ENCODE data around the gene SZT2. TPM values are rescaled to one million over a fixed set of nuclear protein-coding genes. Genes with fewer than 3 reads are reported as not detected.

Gene SZT2
- total RNA-seq, 2 donors from 2014 or later, result 25.9 to 61.6 TPM

- ATAC-seq (no peak), DNase-seq (peak in 1 of 4 donors; percentile 40)
- Histone ChIP-seq H3K27ac (no peak overlapping the region), H3K4me1 (peaks cover 6% of the 10 kb centered on the region), H3K27me3 (no peaks in the 10 kb centered on the region), H3K36me3 (replicated peaks in 1 of 2; ENCODE audit: insufficient read depth in 1 of 2, low read depth in 2 of 2) (peaks cover 8 to 29% of the 10 kb centered on the region in 2 donors), H3K9me3 (no peaks in the 10 kb centered on the region), H3K4me3 (no peak overlapping the region)
- intact Hi-C loops (cut with DNase I), result no loop called here
- 68 to 69% methylated on average over 3 of the region's 3 CpGs for WGBS, 2 donors
- no peak for TF ChIP-seq CTCF (IDR thresholded peaks at IDR 0.05)
- TF ChIP-seq POLR2A (IDR thresholded peaks at IDR 0.05), result no peak
These were observed 8.1 kb upstream of the SZT2 start for GRCh38 chr1:43381612-43382011.

GRCh38 chr1:43382027-43382779 is 7.5 kb upstream of the SZT2 start:
- Histone ChIP-seq H3K4me1 (peaks cover 6% of the 10 kb centered on the region), H3K4me3 (no peak overlapping the region), H3K27me3 (no peaks in the 10 kb centered on the region), H3K36me3 (replicated peaks in 1 of 2; ENCODE audit: insufficient read depth in 1 of 2, low read depth in 2 of 2) (peaks cover 8 to 29% of the 10 kb centered on the region in 2 donors), H3K27ac (no peak overlapping the region), H3K9me3 (no peaks in the 10 kb centered on the region)
- ATAC-seq (peak; percentile 40), DNase-seq (no peak)
- TF ChIP-seq CTCF (IDR thresholded peaks at IDR 0.05), result no peak
- TF ChIP-seq POLR2A (IDR thresholded peaks at IDR 0.05), result no peak
- intact Hi-C loops (cut with DNase I), result no loop called here
- 54 to 59% methylated on average over 6 of the region's 6 CpGs for WGBS, 2 donors

- TF ChIP-seq POLR2A (IDR thresholded peaks at IDR 0.05) (no peak), CTCF (IDR thresholded peaks at IDR 0.05) (peak in 4 of 7 experiments; percentile 28 to 44 (median 37))
- intact Hi-C loops (cut with DNase I), result no loop called here
- Histone ChIP-seq H3K27me3 (no peaks in the 10 kb centered on the region), H3K9me3 (no peaks in the 10 kb centered on the region), H3K36me3 (replicated peaks in 1 of 2; ENCODE audit: insufficient read depth in 1 of 2, low read depth in 2 of 2) (peaks cover 8 to 29% of the 10 kb centered on the region in 2 donors), H3K4me1 (peaks cover 17% of the 10 kb centered on the region), H3K27ac (no peak overlapping the region), H3K4me3 (no peak overlapping the region)
- no peak for ATAC-seq
- 69 to 76% methylated on average over 2 of the region's 2 CpGs for WGBS, 2 donors
- no peak for DNase-seq
These were observed 6.2 kb upstream of the SZT2 start for GRCh38 chr1:43383449-43383848.

GRCh38 chr1:43386676-43387075 is 3.0 kb upstream of the SZT2 start:
- Histone ChIP-seq H3K27me3 (no peaks in the 10 kb centered on the region), H3K9me3 (no peaks in the 10 kb centered on the region), H3K36me3 (replicated peaks in 1 of 2; ENCODE audit: insufficient read depth in 1 of 2, low read depth in 2 of 2) (peaks cover 8 to 29% of the 10 kb centered on the region in 2 donors), H3K4me1 (peaks cover 33% of the 10 kb centered on the region), H3K4me3 (no peak overlapping the region), H3K27ac (no peak overlapping the region)
- no peak for ATAC-seq
- intact Hi-C loops (cut with DNase I), result no loop called here
- DNase-seq, result no peak
- 85 to 90% methylated on average over 6 of the region's 6 CpGs for WGBS, 2 donors
- TF ChIP-seq POLR2A (IDR thresholded peaks at IDR 0.05) (no peak), CTCF (IDR thresholded peaks at IDR 0.05) (no peak)
